Brain pericyte (primary cell): ENCODE measurements around the gene BEX2.
"Not testable (repeated sequence)": the region's sequence is repeated elsewhere in the genome, so short reads cannot be mapped to it uniquely, and the experiment has no call there.

Experiments
- DNase-seq: peaks from one replicate; pipeline ENCODE4 v3.0.0-alpha.2; 2012; ENCODE audit warnings: low read depth, low spot score

Gene BEX2

GRCh38 chrX:103310555-103311398 lies at the start of gene BEX2:
Gene BEX2 (minus strand): TSS chrX:103310990. CDS start chrX:103309976, 1,014 bp downstream.
- no peak for DNase-seq

- no peak for DNase-seq
These were observed 49.3 kb upstream of the BEX2 start for GRCh38 chrX:103360092-103360491.

GRCh38 chrX:103359605-103360004 lies 48.8 kb upstream of the BEX2 start:
- not testable (repeated sequence) for DNase-seq

GRCh38 chrX:103357871-103358270 lies 47.1 kb upstream of the BEX2 start:
- no peak for DNase-seq

GRCh38 chrX:103356858-103357257 lies 46.1 kb upstream of the BEX2 start:
- DNase-seq: no peak

- no peak for DNase-seq
These were observed 45.5 kb upstream of the BEX2 start, which contains the start of gene TCEAL9 for GRCh38 chrX:103356130-103356798. Gene TCEAL9 (plus strand): TSS chrX:103356506. CDS start chrX:103357685, 1,179 bp downstream.

GRCh38 chrX:103347682-103348397 lies 37.0 kb upstream of the BEX2 start:
- DNase-seq: no peak

GRCh38 chrX:103344606-103345005 lies 33.8 kb upstream of the BEX2 start:
- no peak for DNase-seq

GRCh38 chrX:103343105-103343504 lies 32.3 kb upstream of the BEX2 start:
- no peak for DNase-seq

- no peak for DNase-seq
These were observed 27.9 kb upstream of the BEX2 start for GRCh38 chrX:103338663-103339062.

- no peak for DNase-seq
These were observed 20.0 kb upstream of the BEX2 start for GRCh38 chrX:103330681-103331288.

- no peak for DNase-seq
These were observed 19.2 kb upstream of the BEX2 start, which contains the start of gene TCEAL7 for GRCh38 chrX:103329991-103330390. Gene TCEAL7 (plus strand): TSS chrX:103330239. CDS start chrX:103331404, 1,165 bp downstream.

GRCh38 chrX:103311399-103311780 lies 600 bp upstream of the BEX2 start:
- DNase-seq: no peak

GRCh38 chrX:103309860-103310554 lies 783 bp downstream of the BEX2 start:
- DNase-seq: no peak

- DNase-seq: not testable (repeated sequence)
These were observed 5.1 kb downstream of the BEX2 start for GRCh38 chrX:103305666-103306065.

- DNase-seq: no peak
These were observed 6.1 kb downstream of the BEX2 start for GRCh38 chrX:103304705-103305104.

- DNase-seq: no peak
These were observed 17.7 kb downstream of the BEX2 start for GRCh38 chrX:103293118-103293517.

- DNase-seq: no peak
These were observed 31.2 kb downstream of the BEX2 start for GRCh38 chrX:103279624-103280023.

- DNase-seq: no peak
These were observed 34.2 kb downstream of the BEX2 start, which contains the start of gene TCEAL5 for GRCh38 chrX:103276581-103277002. Gene TCEAL5 (minus strand): TSS chrX:103276750. CDS start chrX:103274563, 2,187 bp downstream.

- no peak for DNase-seq
These were observed 34.7 kb downstream of the BEX2 start for GRCh38 chrX:103275947-103276567.
